Measurements from ENCODE around the gene MRPL33. TPM values are rescaled to one million over a fixed set of nuclear protein-coding genes. Genes with fewer than 3 reads are reported as not detected.

The MRPL33 gene
- total RNA-seq, 1 experiment from 2014 or later: 66.8 TPM

DNA sequence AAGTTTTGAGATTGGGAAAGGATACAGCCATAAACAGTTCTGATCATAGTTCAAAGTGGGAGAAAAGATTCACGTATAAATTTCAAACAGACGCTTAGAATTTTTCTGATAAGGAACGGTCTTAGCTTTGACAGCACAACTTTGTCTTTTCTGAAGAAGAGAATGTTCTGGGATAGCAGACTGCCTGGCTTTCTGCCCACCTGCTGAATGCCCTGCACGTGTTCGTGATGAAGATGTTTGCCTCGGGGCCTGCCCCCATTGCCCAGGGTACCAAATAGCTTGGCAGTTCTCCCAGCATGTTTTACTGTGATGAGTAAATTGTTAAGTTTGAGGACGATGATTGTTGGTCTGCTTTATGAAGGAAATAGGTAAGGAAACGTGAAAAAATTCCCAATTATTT lies 4.6 kb downstream of the MRPL33 start:
- H3K36me3 Mint-ChIP-seq (ENCODE audit: insufficient read depth in 1 of 3, low read depth in 3 of 3): peaks cover 7 to 27% (median 20%) of the 10 kb centered on the region in 3 experiments

More for the DNA sequence above, 4.6 kb downstream of the MRPL33 start:
- H3K9me3 ChIP-seq (ENCODE audit: control insufficient read depth, low read depth, low read length): no peaks in the 10 kb centered on the region
- no peak overlapping the region for H4K5ac ChIP-seq (ENCODE audit: insufficient read length, low read depth, low read length)
- no peak overlapping the region for H2AFZ ChIP-seq (ENCODE audit: low read length)
- H3K4me1 Mint-ChIP-seq: peaks cover 10 to 14% of the 10 kb centered on the region in 2 experiments
- no peak for DNase-seq
- H3T11ph ChIP-seq (ENCODE audit: low read length): no peak overlapping the region
- no peak overlapping the region for H3K9ac ChIP-seq (ENCODE audit: extremely low read depth, insufficient read length, low read length)
- no peak overlapping the region for H2BK12ac ChIP-seq (ENCODE audit: insufficient read length, low read depth, low read length)
- H4K20me1 ChIP-seq (ENCODE audit: control insufficient read depth, insufficient read depth, insufficient read length): peaks cover 2% of the 10 kb centered on the region
- H3K23ac ChIP-seq (ENCODE audit: insufficient read length, low read depth, low read length): no peak overlapping the region
- no peak overlapping the region for H2BK20ac ChIP-seq (ENCODE audit: low read depth, low read length, poor library complexity, severe bottlenecking)
- H3K4ac ChIP-seq (ENCODE audit: low read depth, low read length): no peak overlapping the region
- peaks cover 18% of the 10 kb centered on the region; the same call in 1 of the 2 replicates for H3K79me2 ChIP-seq (ENCODE audit: insufficient read depth, low read length)
- no peak overlapping the region for H3K14ac ChIP-seq (ENCODE audit: insufficient read depth, low read length)
- no peak overlapping the region for H3K4me2 ChIP-seq (ENCODE audit: insufficient read depth, insufficient read length, low read length)
- WGBS (ENCODE audit: extremely low coverage, insufficient read length, low lambda C conversion rate): 100% methylated on average over 1 of the region's 8 CpGs
- H3K23me2 ChIP-seq (ENCODE audit: insufficient read length, low read depth, low read length, poor library complexity, severe bottlenecking): peaks cover 4% of the 10 kb centered on the region
- H3K4me3 Mint-ChIP-seq: no peak overlapping the region
- H2AK5ac ChIP-seq (ENCODE audit: insufficient read length, low read length): no peak overlapping the region
- H3K27ac Mint-ChIP-seq: no peak overlapping the region
- H2BK120ac ChIP-seq (ENCODE audit: low read depth, low read length, poor library complexity, severe bottlenecking): no peak overlapping the region
- TF ChIP-seq, protein P1, sequence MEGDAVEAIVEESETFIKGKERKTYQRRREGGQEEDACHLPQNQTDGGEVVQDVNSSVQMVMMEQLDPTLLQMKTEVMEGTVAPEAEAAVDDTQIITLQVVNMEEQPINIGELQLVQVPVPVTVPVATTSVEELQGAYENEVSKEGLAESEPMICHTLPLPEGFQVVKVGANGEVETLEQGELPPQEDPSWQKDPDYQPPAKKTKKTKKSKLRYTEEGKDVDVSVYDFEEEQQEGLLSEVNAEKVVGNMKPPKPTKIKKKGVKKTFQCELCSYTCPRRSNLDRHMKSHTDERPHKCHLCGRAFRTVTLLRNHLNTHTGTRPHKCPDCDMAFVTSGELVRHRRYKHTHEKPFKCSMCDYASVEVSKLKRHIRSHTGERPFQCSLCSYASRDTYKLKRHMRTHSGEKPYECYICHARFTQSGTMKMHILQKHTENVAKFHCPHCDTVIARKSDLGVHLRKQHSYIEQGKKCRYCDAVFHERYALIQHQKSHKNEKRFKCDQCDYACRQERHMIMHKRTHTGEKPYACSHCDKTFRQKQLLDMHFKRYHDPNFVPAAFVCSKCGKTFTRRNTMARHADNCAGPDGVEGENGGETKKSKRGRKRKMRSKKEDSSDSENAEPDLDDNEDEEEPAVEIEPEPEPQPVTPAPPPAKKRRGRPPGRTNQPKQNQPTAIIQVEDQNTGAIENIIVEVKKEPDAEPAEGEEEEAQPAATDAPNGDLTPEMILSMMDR (conservative IDR thresholded peaks at IDR 0.05): no peak
- no peaks in the 10 kb centered on the region for H3K27me3 Mint-ChIP-seq (ENCODE audit: low read depth)
- no peak overlapping the region for H2BK15ac ChIP-seq (ENCODE audit: low read depth, low read length)
- no peak overlapping the region for H4K8ac ChIP-seq (replicated peaks; ENCODE audit: insufficient read length, low read depth, low read length)
- no peak overlapping the region for H2BK5ac ChIP-seq (ENCODE audit: insufficient read length, low read length)
- H3K9me3 Mint-ChIP-seq: no peaks in the 10 kb centered on the region
- H3K27ac ChIP-seq (ENCODE audit: insufficient read length, low read depth, low read length): no peak overlapping the region
- H3K79me1 ChIP-seq (ENCODE audit: insufficient read depth, low read depth, low read length, poor library complexity, severe bottlenecking): peaks cover 8% of the 10 kb centered on the region
- no peaks in the 10 kb centered on the region for H3K4me1 ChIP-seq (ENCODE audit: insufficient read depth, low read length)
- H3K56ac ChIP-seq (ENCODE audit: insufficient read length, low read depth, low read length): no peak overlapping the region
- no peak overlapping the region for H4K91ac ChIP-seq (ENCODE audit: insufficient read length, low read depth, low read length)
- no peak overlapping the region for H3K18ac ChIP-seq (ENCODE audit: insufficient read length, low read depth, low read length)
- H3K27me3 ChIP-seq (ENCODE audit: insufficient read depth, low read length): no peaks in the 10 kb centered on the region

Data from H9 (cell line).